SU-DHL-6 (cell line): ENCODE data around the gene MAN1A2.

ENCODE experiments used
- EZH2phosphoT487 ChIP-seq: fragments of 200-600 bp; sonication (generic), shearing (Covaris generic); conservative IDR thresholded peaks from 2 replicates; pipeline ENCODE4 v1.6.1; 2018; ENCODE audit warnings: mild to moderate bottlenecking, antibody characterized with exemption, low read length, moderate library complexity, mixed read lengths
- TF ChIP-seq, protein P1 (sequence below): fragments of 200-600 bp; sonication (generic); IDR thresholded peaks from one replicate; pipeline ENCODE4 v1.5.1; 2017; ENCODE audit warnings: antibody characterized with exemption, mild to moderate bottlenecking, low read length, moderate library complexity; ENCODE audit not compliant: insufficient read depth, poor library complexity, severe bottlenecking

DNA sequence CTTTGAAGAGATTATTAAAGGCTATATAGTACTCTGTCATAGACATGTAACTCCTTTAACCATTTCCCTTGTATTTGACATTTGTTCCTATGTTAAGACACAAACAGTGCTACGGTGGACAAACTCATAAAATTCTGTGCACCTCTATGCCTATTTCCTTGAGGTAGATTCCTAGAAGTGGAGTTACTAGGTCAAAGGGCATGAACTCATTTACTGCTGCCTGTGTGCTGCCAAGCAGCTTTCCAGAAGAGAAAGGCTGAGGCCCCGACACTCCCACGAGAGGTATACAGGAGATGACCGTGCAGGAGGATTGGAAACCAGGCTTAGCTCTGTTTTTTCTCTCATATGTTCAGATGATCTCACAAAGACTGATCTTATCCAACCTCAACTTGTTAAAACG, 204.2 kb downstream of the MAN1A2 start:
- TF ChIP-seq, protein P1, sequence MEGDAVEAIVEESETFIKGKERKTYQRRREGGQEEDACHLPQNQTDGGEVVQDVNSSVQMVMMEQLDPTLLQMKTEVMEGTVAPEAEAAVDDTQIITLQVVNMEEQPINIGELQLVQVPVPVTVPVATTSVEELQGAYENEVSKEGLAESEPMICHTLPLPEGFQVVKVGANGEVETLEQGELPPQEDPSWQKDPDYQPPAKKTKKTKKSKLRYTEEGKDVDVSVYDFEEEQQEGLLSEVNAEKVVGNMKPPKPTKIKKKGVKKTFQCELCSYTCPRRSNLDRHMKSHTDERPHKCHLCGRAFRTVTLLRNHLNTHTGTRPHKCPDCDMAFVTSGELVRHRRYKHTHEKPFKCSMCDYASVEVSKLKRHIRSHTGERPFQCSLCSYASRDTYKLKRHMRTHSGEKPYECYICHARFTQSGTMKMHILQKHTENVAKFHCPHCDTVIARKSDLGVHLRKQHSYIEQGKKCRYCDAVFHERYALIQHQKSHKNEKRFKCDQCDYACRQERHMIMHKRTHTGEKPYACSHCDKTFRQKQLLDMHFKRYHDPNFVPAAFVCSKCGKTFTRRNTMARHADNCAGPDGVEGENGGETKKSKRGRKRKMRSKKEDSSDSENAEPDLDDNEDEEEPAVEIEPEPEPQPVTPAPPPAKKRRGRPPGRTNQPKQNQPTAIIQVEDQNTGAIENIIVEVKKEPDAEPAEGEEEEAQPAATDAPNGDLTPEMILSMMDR = no peak
- TF ChIP-seq EZH2phosphoT487 = no peak
